HTR-8/SVneo (cell line): ENCODE measurements around the gene HSP90AB1.
A peak's percentile ranks its signal among the peaks of the same experiment; 100 is the strongest.

ENCODE experiments used
- DNase-seq: peaks from one replicate; pipeline ENCODE4 v3.0.0; 2011; ENCODE audit warnings: low spot score, mixed read lengths; ENCODE audit not compliant: insufficient read length
- FAIRE-seq: peaks from 2 replicates; lab custom pipeline; 2011; peaks lifted over from hg19 to GRCh38; lab: Jason Lieb, UNC

The HSP90AB1 gene

DNA sequence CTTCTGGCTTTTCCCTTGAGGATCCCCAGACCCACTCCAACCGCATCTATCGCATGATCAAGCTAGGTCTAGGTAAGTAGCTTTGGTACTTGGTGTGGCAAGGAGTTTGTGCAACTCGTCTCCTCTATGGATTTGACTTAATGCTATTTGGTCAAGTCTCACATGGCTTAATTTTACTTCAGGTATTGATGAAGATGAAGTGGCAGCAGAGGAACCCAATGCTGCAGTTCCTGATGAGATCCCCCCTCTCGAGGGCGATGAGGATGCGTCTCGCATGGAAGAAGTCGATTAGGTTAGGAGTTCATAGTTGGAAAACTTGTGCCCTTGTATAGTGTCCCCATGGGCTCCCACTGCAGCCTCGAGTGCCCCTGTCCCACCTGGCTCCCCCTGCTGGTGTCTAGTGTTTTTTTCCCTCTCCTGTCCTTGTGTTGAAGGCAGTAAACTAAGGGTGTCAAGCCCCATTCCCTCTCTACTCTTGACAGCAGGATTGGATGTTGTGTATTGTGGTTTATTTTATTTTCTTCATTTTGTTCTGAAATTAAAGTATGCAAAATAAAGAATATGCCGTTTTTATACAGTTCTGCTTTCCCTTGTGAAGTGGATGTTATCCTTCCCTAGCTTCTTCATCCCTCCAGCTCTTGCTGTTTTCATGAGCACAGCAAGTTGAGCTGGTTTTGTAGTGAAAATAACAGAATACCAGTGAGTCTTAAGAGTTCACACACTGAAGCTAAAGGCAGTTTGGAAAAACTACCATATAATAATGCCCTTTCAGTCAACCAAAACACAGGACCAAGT, 6.6 kb downstream of the HSP90AB1 start:
- no peak for FAIRE-seq
- no peak for DNase-seq

DNA sequence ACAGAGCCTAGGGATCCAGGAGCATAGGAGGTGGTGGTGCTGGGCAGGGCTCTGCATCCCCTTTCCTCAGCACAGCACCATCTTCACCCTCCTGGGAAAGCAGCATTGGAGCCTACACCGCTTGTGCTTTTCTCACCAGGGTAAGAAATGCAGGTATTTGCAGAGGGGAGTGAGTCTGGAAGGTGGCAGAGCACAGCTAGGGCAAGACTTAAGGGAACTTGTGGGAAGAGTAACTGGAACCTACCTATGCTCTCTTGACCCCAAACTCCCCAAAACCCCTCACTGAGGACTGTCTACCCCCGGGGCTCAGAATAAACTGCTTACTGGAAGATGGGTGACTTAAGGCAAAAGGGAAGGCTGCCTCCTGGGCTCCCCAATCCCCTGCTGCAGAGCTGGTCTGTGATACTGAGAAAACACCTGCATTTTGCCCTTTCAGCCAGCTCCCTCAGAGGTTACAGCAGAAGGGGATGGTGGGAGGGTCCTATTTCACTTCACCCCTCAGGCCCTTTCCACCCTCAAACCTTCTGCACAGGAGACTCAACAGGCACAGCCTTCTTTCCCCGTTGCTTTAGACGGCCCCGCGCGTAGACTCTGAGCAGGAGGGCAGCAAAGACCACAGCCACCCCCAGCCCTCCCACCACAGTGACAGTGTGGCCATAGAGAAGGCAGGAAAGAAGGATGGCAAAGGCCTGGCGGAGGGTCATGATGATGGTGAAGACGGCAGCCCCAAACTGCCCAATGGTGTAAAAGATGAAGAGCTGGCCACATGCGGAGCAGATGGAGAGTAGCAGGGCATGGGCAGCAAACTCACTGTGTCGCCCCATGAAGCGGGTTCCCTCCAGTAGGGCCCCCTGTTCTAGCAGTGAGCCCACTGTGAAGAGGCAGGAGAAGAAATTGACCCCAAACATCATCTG, 7.5 kb downstream of the HSP90AB1 start:
- no peak for DNase-seq
- FAIRE-seq: no peak

DNA sequence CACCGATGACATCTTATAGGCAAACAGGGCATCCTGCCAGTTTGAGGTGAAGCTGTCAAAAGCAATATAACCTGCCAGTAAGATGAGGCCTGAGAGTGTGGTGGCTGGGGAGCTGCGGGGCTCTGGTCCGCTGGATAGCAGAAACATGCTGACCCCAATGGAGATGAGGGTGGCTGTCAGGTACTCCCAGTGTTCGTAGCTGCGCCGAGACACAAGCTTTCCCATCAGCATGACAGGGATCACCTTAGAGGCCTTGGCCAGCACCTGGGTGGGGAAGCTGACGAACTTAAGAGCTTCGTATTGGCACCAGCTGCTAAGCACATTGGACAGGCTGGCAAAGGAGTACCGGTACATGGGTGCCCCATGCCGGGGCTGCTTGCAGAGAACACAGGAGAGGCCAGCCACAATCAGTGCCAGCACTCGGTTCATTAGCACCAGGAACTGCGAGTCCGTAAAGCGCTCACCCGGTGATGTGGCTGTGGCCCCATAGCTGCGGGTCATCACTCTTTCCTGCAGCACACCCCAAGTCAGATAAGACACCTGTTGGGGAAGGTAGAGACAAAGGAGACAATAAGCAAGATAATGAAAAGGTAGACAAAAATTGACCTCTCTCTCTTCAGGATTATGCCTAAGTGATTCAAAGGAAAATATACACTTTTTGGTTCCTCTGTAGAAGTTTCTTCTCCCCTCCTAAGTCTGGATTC, 8.4 kb downstream of the HSP90AB1 start:
- no peak for DNase-seq
- no peak for FAIRE-seq

DNA sequence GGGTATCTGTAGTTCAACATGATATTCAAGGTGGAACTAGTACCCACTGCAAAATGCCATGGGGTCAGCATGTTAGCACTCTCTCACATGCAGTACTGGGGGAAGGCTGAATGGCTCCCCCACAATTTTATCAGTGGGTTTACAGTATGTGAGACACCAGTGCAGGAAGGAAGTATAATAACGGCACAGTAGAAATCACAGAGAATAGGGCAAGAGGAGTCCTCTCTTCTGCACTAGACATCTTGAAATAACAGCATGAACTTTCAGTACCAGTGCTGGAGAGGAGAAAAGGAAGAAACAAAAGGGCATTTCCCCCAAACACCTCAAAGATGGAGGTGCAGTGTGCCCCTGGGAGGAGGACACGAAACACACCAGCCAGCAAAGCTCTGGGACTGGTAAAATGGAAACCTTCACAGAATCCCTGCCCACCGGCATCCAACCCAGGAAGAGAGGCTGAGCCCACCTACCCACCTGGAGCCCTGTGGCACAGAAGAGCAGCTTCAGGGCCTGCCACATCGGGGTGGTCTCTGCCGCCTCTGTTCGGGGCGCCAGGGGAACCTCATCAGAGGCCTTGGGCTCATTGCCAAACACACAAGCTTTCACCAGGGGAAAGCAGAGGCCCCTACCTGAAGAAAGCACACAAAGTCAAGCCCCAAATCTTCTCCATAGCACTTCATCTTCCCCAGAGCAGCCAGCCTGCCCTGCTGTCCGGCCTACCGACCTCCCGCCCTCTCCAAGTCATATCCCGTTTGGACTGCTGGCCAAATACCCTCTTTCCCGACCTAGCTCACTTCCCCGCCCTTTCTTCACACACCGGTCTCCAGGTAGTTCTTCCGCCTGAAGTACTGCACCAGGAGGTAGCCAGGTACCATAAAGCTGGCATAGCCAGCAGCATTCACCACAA, 9.2 kb downstream of the HSP90AB1 start:
- FAIRE-seq (no peak), DNase-seq (no peak)

DNA sequence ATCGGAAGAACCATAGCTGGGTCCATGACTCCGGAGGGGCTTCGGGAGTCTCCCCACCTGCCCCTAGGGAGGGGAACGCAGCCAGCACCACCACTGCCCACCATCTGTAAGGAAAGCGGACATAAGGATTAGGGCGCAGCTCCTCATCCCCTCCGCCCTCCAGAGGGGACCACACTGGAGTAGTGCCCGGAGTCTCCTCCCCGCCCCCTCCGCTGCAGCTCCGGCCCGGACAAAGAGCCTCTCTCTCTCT, 9.8 kb downstream of the HSP90AB1 start:
- DNase-seq: no peak
- no peak for FAIRE-seq

DNA sequence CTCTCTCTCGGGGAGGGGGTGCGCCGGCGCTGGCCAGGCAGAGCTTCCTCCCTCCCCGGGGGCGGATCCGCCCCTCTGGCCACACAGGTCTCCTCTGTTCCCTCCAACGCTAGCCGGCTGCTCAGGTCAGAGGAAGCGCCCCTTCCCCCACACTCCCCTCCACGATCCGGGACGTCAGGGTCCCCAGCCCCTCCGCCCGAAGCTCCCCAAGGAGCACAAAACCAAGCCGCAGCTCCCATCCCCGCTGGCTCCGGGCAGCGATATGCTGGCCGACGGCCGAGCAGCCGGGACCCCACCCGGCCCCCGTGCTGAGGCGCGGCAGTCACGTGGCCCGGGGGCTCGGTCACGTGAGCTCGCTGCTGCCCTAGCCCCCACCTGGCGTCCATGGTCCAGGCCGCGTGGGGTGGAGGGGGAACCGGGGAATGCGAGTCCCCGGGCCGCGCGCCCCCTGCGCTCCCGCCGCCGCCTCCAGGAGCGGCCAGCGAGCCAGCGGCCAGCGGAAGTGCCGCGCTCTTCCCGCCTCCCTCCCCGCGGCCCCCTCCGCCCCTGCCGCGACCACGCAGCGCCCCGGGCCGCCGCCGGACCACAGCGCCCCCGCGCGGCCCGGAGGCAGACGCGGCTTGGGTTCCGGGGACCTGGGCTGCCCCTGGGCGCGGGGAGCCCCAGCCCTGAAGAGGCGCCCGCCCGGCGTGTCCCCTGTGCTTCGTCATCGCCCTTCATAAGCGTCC, 10.3 kb downstream of the HSP90AB1 start, which contains the start of gene SLC35B2:
Gene SLC35B2 (minus strand): TSS at position 504 of the 728 bp plus-strand sequence. CDS start 118 bp downstream, at position 386.
- FAIRE-seq (peak; percentile 33), DNase-seq (peak; percentile 75)

DNA sequence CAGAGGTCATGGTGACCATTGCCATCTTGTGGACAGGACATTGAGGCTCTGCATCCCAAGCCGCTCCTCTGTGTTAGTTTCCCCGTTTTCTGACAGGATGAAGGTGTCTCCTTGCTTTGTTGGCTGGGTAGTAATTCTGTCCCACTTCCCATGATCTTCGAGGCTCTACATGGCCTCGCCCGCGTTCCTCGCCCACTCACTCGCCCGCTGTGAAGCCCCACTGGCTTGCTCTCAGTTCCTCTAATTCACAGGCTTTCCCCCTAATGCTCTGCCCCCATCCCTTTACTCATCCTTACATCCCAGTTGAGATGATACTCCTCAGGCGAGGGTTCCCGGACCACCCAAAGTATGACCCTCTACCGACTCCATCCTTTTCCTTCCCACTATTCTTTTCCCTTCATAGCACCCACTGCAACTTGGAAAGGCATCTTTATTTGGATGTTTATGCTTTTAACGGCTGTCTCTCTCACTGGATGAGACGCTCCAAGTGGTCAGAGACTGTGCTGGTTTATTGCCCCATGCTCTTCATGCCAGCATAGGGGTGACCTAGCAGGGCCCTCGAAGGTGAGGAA, 10.9 kb downstream of the HSP90AB1 start:
- DNase-seq (no peak), FAIRE-seq (no peak)

DNA sequence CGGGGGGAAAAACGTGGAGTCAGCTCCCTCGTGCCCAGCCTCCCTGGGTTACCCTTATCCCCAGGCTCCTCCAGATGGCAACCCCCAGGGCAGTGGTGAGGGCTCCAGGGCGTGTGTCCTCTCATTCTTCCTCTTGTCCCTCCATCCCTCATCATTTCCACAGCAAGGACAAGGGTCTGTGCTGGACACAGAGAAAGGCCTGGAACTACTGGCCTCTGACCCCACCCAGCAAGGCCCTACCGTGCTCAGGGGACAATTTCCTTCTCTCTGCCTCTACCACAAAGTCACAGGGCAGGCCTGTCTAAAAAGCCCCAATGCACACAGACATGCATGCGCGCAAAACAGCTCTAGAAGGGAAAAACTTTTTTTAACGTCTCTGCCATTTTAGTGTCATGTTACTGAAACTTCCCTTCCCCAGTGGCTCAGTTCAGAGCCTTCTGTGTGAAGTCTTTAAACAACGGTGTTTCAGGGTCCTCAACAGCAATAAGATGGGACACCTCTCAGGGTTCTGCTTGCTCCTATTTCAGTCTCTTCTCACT, 11.5 kb downstream of the HSP90AB1 start:
- FAIRE-seq (no peak), DNase-seq (no peak)

DNA sequence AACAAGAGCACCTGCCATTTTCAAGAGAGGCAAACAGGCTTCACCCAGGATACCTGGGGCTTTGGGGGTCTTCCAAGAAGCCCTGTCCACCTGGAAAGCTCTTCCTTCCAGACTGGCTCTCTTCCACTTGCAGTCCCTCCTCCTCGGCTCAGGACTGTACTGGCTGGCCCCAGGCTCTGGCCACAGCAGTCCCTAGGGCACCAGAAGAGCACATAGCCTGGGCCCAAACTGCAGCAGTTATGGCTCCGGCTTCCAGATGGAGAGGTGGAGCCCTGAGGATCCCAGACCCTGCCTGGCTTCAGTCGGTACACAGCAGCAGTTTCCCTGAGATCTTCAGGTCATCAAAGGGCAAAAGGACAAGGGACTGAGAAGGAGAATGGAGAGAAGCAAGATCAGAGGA, 12.0 kb downstream of the HSP90AB1 start:
- FAIRE-seq: no peak
- DNase-seq: no peak

DNA sequence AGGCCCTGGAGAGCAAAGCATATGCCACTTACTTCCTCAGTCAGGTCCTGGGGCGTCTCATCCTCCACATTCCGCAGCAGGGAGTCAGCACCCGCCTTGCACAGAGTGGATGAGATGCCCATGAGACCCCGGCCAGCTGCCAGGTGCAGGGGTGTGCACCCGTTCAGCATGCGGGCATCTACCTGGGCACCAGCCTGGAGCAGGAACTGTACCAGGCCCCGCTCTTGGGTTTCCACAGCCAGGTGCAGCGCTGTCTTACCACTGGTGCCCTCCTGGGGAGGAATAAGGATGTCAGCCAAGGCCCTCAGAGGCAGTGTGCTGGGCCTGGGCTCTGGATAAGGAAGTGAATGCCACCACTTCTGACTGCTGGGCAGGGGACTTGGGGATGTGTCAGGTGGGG, 13.1 kb downstream of the HSP90AB1 start:
- FAIRE-seq (no peak), DNase-seq (no peak)

DNA sequence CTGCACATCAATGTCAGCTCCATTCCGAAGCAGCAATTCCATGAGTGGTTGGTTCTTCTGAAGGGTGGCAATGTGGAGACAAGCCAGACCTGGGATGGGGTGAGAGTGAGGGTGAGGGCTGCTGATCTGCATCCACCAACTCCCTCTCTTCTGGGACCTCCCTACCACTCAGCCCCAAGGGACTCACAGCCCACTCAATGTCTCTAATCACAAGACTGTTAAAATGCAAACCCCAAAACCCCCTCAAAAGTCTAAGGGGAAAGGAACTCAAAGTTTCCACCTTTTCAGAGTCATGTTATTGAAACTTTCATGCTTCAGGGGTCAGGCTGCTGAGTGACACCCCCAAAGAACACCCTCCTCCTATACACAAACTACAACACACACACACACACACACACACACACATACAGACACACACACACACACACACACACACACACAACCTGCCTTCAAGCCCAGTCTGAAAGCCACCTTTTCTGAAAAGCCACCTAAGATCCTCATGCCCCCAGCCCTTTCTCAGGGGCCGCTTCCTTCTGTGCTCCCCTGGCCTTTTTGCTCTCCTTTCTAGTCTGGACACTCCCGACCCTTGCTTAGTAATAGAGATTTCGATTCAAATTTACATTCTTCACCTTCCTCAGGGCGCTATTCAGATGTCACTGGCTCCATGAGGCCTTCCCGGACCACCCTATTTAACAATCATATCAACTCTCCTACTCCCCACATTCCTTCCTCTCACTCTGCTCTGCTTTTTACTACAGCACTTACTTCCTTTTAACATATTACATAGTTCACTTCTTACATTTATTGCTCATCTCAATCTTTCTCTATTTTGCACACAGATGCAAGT, 13.8 kb downstream of the HSP90AB1 start:
- FAIRE-seq (no peak), DNase-seq (no peak)

DNA sequence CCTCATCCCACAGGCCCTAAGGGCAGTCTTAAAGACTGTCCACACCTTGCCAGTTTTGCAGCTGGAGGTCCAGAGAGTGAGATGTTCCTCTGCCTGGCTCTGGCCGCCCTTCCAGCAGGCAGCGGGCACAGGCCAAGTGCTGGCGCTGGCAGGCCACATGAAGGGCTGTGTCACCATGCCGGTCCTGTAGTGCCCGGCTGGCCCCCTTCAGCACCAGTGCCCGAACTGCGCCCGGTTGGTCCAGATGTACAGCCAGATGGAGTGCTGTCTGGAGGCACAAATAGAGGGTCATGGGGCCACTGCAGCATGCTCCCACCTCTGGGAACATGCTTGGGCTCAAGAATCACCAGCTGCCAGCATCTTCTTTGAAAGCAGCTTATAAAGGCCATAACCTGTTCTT, 14.7 kb downstream of the HSP90AB1 start:
- FAIRE-seq (no peak), DNase-seq (no peak)

DNA sequence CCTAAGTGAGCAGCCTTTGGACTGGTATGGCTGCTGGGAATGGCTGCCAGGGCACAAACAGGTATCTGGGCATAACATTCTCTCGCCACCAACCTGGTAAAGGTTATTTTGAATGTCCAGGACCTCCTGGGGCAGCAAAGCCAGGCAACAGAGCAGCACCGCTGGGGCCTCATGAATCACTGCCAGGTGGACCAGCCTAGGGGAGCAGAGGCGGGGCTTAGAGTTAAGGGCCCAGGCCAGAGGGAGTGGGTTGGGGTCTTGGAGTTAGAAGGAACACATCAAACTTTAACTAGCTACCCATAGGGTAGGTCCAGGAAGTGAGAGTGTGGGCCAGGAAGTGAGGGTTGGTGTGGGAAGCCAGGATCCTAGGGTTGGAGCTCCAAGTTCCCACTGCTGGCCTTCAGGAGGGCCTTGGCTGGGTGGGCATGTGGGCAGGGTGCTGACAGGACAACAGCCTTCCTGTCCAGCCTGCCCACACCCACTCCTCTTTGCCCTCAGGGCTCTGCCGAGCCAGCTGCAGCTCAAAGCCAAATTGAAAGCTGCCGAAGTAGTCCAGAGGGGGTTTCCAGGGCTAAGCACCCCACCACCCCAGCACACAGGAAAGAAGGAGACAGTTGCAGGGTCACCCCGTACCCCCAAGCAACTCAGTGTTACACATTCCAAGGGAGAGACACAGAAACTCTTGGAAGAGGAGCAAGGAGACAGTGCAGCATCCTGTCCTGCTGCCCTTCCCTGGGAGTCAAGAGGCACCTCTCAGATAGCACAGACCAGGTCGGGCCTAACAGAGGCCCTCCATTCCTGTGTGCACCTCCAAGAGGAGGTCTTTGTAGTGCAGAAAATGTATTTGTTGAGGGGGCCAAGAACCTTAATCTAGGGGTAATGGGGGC, 15.8 kb downstream of the HSP90AB1 start:
- FAIRE-seq (no peak), DNase-seq (no peak)

DNA sequence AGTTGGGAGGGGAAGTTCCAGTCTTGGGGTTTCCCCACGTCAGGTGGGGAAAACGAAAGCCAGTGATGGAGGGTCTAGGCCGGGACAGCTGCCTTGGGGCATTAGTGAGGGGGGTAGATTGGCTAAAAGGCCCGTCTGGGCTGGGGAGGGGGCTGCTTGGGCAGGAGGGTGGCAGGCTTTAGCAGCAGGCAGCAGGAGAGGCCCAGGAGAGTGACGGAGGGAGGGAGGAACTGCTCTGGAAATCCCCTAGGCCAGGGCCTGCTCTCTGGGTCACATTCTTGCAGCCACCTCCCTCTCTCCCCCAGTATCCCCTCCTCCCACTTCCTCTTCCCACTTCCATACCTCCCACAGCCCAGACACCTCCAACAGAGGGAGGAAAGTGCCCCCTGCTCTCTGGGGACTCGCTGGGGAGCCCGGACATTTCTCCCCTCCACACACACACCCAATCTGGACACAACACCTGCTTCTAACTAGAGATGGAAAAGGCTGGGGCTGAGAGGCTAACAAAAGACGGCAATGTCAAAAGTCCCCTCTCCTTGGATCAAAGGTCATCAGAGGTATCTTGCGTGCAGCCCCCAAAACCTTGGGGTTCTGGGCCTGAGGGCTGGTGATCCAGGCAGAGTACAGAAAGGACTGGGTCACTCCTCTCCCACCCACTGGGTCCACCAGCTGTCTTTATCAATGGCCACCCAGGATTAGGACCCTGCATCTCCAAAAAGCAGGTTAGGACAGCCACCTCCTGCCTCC, 16.6 kb downstream of the HSP90AB1 start:
- DNase-seq (no peak), FAIRE-seq (no peak)

DNA sequence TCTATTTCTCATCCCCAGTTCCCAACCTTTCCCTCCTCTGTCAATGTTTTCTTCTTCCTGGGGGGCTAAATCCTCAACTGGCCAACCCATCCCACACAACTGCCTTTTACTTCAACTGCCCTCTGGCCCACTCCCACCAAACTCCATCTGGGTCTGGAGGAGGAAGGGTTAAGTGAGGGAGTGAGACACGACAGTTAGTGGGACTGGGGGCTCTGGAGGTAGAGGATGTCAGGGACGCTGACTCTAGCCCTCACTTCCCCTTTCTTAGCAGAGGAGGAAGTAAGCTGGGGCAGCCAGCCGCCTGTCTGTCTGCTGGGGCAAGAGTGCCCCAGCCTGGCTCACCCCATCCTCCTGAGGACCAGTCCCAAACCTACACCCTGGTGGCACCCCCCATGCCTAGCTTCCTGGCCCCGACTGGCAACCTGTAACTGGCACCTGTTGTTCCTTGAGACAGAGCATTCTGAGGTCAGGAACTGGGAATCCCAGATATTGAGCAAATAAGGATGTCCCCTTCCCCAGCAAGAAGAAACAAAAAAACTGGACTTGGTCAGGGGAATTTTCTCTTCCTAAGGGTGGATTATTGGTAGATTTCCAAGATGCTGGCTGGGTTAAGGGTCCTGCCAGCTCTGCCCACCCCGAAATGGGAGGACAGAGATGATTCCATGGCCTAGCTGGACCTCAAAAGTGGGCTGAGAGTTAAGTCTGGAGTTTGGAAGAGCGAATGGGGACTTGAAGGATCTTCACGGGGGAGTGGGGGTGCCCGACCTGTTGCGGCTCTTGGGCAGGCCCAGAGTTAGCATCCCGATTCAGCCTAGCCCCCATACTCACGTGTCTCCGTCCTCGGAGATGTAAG, 17.5 kb downstream of the HSP90AB1 start:
- no peak for DNase-seq
- no peak for FAIRE-seq
